Measurements from ENCODE around the gene LRIT3.
A peak's percentile ranks its signal among the peaks of the same experiment; 100 is the strongest.

The LRIT3 gene

DNA sequence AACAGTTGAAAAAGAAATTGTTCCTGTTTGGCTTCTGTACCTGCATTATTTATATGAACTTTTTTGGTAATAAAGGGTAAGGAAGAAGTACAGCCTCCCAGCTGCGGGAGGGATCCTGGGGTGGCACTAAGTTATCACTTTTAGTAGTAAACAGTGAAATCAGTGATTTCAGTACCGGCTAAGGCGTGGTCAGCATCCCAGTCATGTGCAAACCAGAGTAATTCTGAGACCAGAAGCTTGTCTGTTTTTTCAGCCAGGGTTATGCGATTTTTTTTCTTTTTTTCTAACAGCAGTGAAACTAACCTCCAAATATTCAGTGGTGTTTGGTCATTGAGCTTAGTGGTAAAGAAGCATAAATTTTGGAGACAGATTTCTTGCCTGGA is 68.1 kb downstream of the LRIT3 start:
- no peak for DNase-seq (ENCODE audit: low read depth, low spot score)
- TF ChIP-seq, protein P1, sequence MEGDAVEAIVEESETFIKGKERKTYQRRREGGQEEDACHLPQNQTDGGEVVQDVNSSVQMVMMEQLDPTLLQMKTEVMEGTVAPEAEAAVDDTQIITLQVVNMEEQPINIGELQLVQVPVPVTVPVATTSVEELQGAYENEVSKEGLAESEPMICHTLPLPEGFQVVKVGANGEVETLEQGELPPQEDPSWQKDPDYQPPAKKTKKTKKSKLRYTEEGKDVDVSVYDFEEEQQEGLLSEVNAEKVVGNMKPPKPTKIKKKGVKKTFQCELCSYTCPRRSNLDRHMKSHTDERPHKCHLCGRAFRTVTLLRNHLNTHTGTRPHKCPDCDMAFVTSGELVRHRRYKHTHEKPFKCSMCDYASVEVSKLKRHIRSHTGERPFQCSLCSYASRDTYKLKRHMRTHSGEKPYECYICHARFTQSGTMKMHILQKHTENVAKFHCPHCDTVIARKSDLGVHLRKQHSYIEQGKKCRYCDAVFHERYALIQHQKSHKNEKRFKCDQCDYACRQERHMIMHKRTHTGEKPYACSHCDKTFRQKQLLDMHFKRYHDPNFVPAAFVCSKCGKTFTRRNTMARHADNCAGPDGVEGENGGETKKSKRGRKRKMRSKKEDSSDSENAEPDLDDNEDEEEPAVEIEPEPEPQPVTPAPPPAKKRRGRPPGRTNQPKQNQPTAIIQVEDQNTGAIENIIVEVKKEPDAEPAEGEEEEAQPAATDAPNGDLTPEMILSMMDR (IDR thresholded peaks at IDR 0.05; ENCODE audit: insufficient read depth, low read length, missing control alignments) = no peak
- ChIA-PET CTCF (no interaction called here), POLR2A (no interaction called here)
- H3K4me3 ChIP-seq (ENCODE audit: low read depth, low read length) = no peak overlapping the region

DNA sequence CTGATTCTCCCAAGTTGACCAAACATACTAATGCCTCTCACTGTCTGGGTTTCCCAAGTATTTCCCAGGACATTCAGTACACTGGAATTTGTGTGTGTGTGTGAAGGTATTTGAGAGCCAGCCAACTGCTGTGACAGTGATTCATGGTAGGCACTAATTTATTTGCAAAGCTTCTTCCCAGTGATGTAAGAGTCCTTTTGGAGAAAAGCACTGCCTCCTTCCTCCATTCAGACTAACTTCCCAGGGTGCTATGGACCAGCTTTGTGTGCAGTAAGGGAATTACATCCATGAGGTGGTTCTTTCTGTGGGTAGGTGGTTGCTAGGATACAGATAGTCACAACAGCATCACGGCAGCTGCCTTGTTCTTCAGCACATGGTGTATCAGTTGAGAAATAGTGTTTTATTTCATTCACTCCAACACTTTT is 73.5 kb downstream of the LRIT3 start:
- CTCF ChIA-PET = no interaction called here
- TF ChIP-seq, protein P1 (IDR thresholded peaks at IDR 0.05; ENCODE audit: insufficient read depth, low read length, missing control alignments) = no peak

More for the DNA sequence above, 73.5 kb downstream of the LRIT3 start:
- no peak overlapping the region for H3K4me3 ChIP-seq (ENCODE audit: low read depth, low read length)
- POLR2A ChIA-PET = interaction anchor here (0.7 kb wide), 1 partner anchor 613 kb away, joined by 3 read pairs; no protein-coding TSS in a partner anchor
- DNase-seq (ENCODE audit: low read depth, low spot score) = peak; percentile 66
